Gastrocnemius medialis (tissue), 4 donors: ENCODE measurements around the gene COL23A1. TPM values are rescaled to one million over a fixed set of nuclear protein-coding genes. Genes with fewer than 3 reads are reported as not detected.

Source experiments
- ATAC-seq, 2 donors: fragments of 150-250 bp; one replicate each; pipeline ENCODE4 v1.9.1; 2016
- DNase-seq, 2 donors: peaks; one replicate each; pipeline ENCODE4 v3.0.0-alpha.2; 2019
- H3K27ac ChIP-seq, 4 donors: fragments of 200-600 bp; sonication (generic); 1 replicate in 1 of 4; 2 replicates in 3 of 4; pipeline ENCODE4 v1.5.1; 2016 to 2018; ENCODE audit warnings: mild to moderate bottlenecking in 2 of 4, moderate library complexity in 1 of 4
- H3K27me3 ChIP-seq, 3 donors: fragments of 200-600 bp; sonication (generic) in 2 of 3; 1 replicate in 1 of 3; 2 replicates in 2 of 3; pipeline versions ENCODE4 v1.5.1 to v1.6.0; 2016 to 2019; ENCODE audit warnings: mild to moderate bottlenecking in 1 of 3, moderate library complexity in 1 of 3
- H3K36me3 ChIP-seq, 2 donors: fragments of 200-600 bp; sonication (generic) in 1 of 2; one replicate each; pipeline ENCODE4 v1.5.1; 2017 to 2018
- H3K4me1 ChIP-seq, 2 donors: fragments of 200-600 bp; sonication (generic) in 1 of 2; one replicate each; pipeline ENCODE4 v1.5.1; 2016 to 2017; ENCODE audit warnings: mild to moderate bottlenecking in 2 of 2
- H3K4me3 ChIP-seq, 4 donors: fragments of 200-600 bp; sonication (generic) in 3 of 4; 1 replicate in 1 of 4; 2 replicates in 3 of 4; pipeline ENCODE4 v1.5.1; 2016 to 2019; ENCODE audit warnings: mild to moderate bottlenecking in 2 of 4
- H3K9me3 ChIP-seq, 3 donors: fragments of 200-600 bp; sonication (generic) in 2 of 3; 1 replicate in 1 of 3; 2 replicates in 2 of 3; pipeline ENCODE4 v1.5.1; 2016 to 2019
- POLR2A ChIP-seq, 2 donors: fragments of 450-650 bp; IDR thresholded peaks; one replicate each; pipeline ENCODE4 v1.6.1; 2017; ENCODE audit warnings: antibody characterized with exemption in 2 of 2, mild to moderate bottlenecking in 2 of 2, moderate library complexity in 2 of 2
- in situ Hi-C, 4 donors: fragments of 200-750 bp; cut with MboI; loops; one replicate each; pipeline versions ENCODE4 v1.15.0 to v1.8.0; 2017; ENCODE audit warnings: low sequenced_read_pairs in 4 of 4
- intact Hi-C: fragments of 100-400 bp; cut with DNase I; formaldehyde crosslinking; loops from one replicate; pipeline ENCODE4 v1.15.1; 2023; ENCODE audit warnings: low total_unique reads
- total RNA-seq, 4 donors: library from RNA; depleted of rRNA; stranded (reverse); fragments of >200 nt; gene quantifications; one replicate each; pipeline versions ENCODE4 v1.1.0 to v1.2.3, GENCODE V29; 2016
- TF ChIP-seq, protein P1 (sequence below), 5 experiments: fragments of 450-650 bp in 3 of 5; fragments of 200-600 bp in 2 of 5; sonication (generic) in 2 of 5; IDR thresholded peaks in 4 of 5; conservative IDR thresholded peaks in 1 of 5; 1 replicate in 4 of 5; 2 replicates in 1 of 5; pipeline ENCODE4 v1.5.1; 2016 to 2019; ENCODE audit warnings: antibody characterized with exemption in 5 of 5, mild to moderate bottlenecking in 3 of 5, moderate library complexity in 3 of 5

Gene COL23A1
- total RNA-seq, 4 donors from 2014 or later, result 0.62 to 1.1 (median 0.97) TPM; not detected in 1

GRCh38 chr5:178343306-178343705, 246.9 kb downstream of the COL23A1 start:
- Histone ChIP-seq H3K4me1 (no peaks in the 10 kb centered on the region), H3K4me3 (no peak overlapping the region), H3K9me3 (no peaks in the 10 kb centered on the region), H3K36me3 (no peaks in the 10 kb centered on the region), H3K27me3 (no peaks in the 10 kb centered on the region), H3K27ac (no peak overlapping the region)
- intact Hi-C loops, result no loop called here
- ATAC-seq (no peak), DNase-seq (no peak)
- in situ Hi-C loops, result no loop called here
- TF ChIP-seq, protein P1, sequence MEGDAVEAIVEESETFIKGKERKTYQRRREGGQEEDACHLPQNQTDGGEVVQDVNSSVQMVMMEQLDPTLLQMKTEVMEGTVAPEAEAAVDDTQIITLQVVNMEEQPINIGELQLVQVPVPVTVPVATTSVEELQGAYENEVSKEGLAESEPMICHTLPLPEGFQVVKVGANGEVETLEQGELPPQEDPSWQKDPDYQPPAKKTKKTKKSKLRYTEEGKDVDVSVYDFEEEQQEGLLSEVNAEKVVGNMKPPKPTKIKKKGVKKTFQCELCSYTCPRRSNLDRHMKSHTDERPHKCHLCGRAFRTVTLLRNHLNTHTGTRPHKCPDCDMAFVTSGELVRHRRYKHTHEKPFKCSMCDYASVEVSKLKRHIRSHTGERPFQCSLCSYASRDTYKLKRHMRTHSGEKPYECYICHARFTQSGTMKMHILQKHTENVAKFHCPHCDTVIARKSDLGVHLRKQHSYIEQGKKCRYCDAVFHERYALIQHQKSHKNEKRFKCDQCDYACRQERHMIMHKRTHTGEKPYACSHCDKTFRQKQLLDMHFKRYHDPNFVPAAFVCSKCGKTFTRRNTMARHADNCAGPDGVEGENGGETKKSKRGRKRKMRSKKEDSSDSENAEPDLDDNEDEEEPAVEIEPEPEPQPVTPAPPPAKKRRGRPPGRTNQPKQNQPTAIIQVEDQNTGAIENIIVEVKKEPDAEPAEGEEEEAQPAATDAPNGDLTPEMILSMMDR (IDR thresholded peaks at IDR 0.05 in 4 of 5, conservative IDR thresholded peaks at IDR 0.05 in 1 of 5), result no peak
- TF ChIP-seq POLR2A (IDR thresholded peaks at IDR 0.05), result no peak

DNA sequence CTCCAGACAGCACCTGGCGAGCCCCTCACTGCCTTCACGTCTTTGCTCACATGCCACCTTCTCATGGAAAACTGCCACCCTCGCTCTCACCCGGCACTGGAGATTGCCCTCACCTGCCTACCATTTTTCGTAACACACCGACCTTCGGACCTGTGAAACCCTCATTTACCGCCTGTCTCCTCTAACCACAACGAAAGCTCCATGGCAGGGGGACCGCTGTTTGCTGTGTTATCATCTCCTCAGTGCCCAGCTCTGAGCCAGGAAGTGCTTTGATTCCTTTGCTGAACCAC, 248.4 kb downstream of the COL23A1 start:
- Histone ChIP-seq H3K36me3 (no peaks in the 10 kb centered on the region), H3K27me3 (no peaks in the 10 kb centered on the region), H3K9me3 (no peaks in the 10 kb centered on the region), H3K27ac (no peak overlapping the region), H3K4me1 (no peaks in the 10 kb centered on the region), H3K4me3 (no peak overlapping the region)
- in situ Hi-C loops (no loop called here), intact Hi-C loops (no loop called here)
- ATAC-seq (no peak), DNase-seq (no peak)
- TF ChIP-seq POLR2A (IDR thresholded peaks at IDR 0.05), result no peak
- TF ChIP-seq, protein P1 (IDR thresholded peaks at IDR 0.05 in 4 of 5, conservative IDR thresholded peaks at IDR 0.05 in 1 of 5), result no peak

DNA sequence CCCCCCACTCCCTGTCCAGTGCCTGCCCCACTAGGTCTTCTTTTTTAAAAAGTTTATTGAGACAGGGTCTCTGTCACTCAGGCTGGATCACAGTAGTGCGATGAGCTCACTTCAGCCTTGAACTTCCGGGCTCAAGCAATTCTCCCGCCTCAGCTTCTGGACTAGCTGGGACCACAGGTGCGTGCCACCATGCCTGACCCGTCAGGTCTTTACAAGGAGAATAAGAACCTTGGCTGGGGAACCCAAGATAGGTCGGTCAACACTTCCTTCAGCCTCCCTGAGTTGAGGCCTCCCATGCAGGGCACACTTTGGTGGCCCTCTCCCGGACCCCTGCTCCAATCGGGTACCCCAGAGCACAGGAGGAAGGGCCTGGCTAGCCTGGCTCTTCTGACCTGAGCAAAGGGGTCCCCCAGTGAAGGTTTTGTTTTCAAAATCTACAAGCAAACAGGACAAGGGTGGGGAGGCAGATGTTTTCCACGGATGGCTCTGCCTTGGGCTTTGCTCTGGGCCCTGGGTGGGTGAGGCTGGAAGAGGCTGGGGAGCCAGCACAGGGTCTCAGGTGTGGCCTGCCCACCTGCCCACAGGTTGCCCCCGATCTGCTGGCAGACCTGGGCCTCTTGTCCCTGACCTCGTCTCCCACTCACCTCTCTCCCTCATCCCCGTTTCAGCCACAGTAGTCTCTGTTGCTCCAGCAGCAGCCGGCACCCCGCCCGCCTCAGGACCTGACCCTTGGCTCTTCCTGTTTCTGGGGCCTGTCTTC, 248.9 kb downstream of the COL23A1 start:
- H3K9me3 ChIP-seq, result no peaks in the 10 kb centered on the region
- no peaks in the 10 kb centered on the region for H3K36me3 ChIP-seq
- no peak overlapping the region for H3K27ac ChIP-seq
- in situ Hi-C loops, result no loop called here
- no peak for ATAC-seq
- H3K4me3 ChIP-seq, result no peak overlapping the region
- no peak for DNase-seq
- no peaks in the 10 kb centered on the region for H3K4me1 ChIP-seq
- TF ChIP-seq, protein P1 (IDR thresholded peaks at IDR 0.05 in 4 of 5, conservative IDR thresholded peaks at IDR 0.05 in 1 of 5), result no peak
- no peak for TF ChIP-seq POLR2A (IDR thresholded peaks at IDR 0.05)
- no peaks in the 10 kb centered on the region for H3K27me3 ChIP-seq
- intact Hi-C loops, result no loop called here

DNA sequence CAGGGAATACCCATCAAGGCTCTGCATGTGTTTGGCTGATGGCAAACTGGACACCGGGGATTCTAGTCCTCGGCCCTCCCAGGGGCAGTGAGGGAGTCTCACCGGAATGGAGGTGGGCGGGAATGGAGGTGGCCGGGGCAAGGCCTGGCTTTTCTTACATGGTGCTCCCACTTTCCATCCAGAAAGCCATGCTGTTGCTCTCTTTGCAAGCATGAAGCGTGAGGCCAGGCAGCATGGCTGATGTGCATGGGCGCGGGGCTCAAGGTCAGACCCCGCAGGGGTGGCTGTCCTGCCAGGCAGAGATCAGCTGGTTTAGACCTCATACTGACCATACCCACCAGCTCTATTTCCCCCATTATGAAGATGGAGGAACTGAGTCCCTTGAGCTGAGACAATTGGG, 249.6 kb downstream of the COL23A1 start:
- DNase-seq (no peak), ATAC-seq (no peak)
- Histone ChIP-seq H3K4me3 (no peak overlapping the region), H3K27ac (no peak overlapping the region), H3K36me3 (no peaks in the 10 kb centered on the region), H3K9me3 (no peaks in the 10 kb centered on the region), H3K27me3 (no peaks in the 10 kb centered on the region), H3K4me1 (no peaks in the 10 kb centered on the region)
- TF ChIP-seq, protein P1 (IDR thresholded peaks at IDR 0.05 in 4 of 5, conservative IDR thresholded peaks at IDR 0.05 in 1 of 5), result no peak
- no peak for TF ChIP-seq POLR2A (IDR thresholded peaks at IDR 0.05)
- intact Hi-C loops (no loop called here), in situ Hi-C loops (no loop called here)

GRCh38 chr5:178340187-178340586, 250.0 kb downstream of the COL23A1 start:
- DNase-seq, result no peak

More at GRCh38 chr5:178340187-178340586, 250.0 kb downstream of the COL23A1 start:
- Histone ChIP-seq H3K9me3 (no peaks in the 10 kb centered on the region), H3K27me3 (no peaks in the 10 kb centered on the region), H3K27ac (no peak overlapping the region), H3K36me3 (no peaks in the 10 kb centered on the region), H3K4me3 (no peak overlapping the region), H3K4me1 (no peaks in the 10 kb centered on the region)
- in situ Hi-C loops, result no loop called here
- intact Hi-C loops, result no loop called here
- ATAC-seq, result no peak
- TF ChIP-seq POLR2A (IDR thresholded peaks at IDR 0.05), result no peak
- TF ChIP-seq, protein P1 (IDR thresholded peaks at IDR 0.05 in 4 of 5, conservative IDR thresholded peaks at IDR 0.05 in 1 of 5), result no peak
